Measurements from ENCODE around the gene RPTOR.

DNA sequence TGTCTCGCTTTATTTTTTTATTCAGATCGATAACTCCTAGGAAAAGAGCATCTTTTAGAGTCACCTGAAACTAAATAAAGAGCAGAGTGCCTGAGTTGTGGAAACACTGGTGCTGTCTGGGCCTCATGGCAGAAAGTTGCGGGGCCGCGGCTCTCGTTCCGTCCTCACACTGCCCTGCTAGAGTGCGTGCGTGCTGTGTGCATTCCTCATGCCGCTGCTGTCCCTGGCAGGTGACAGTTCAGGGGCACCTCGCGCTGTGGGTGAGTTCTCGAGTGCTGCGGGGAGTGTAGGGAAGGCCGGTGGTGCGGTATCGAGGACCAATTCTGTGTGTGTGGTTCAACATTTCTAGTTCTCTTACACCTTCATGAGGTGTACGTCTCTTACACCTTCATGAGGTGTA lies 136.6 kb downstream of the RPTOR start:
- TF ChIP-seq CTCF (IDR thresholded peaks at IDR 0.05; ENCODE audit: extremely low read depth in 1 of 2, insufficient read depth in 1 of 2, low read depth in 1 of 2, low read length in 2 of 2) (no peak), POLR2A (IDR thresholded peaks at IDR 0.05; ENCODE audit: low read depth, low read length) (no peak), JUN (IDR thresholded peaks at IDR 0.05; ENCODE audit: borderline replicate concordance, insufficient read depth, insufficient read length, low read depth) (no peak), FOS (IDR thresholded peaks at IDR 0.05; ENCODE audit: borderline replicate concordance, insufficient read depth, low read length) (no peak), GATA2 (IDR thresholded peaks at IDR 0.05; ENCODE audit: insufficient read depth, insufficient read length, low read depth, low read length) (no peak), MYC (IDR thresholded peaks at IDR 0.05; ENCODE audit: low read depth, low read length) (no peak), MAX (IDR thresholded peaks at IDR 0.05; ENCODE audit: insufficient read depth, insufficient read length) (no peak), EZH2 (IDR thresholded peaks at IDR 0.05; ENCODE audit: borderline replicate concordance, low read depth, low read length, severe bottlenecking) (no peak), POLR2AphosphoS5 (IDR thresholded peaks at IDR 0.05; ENCODE audit: insufficient read depth, low read depth, low read length) (no peak)

All from endothelial cell of umbilical vein (primary cell).